G401.6 (cell line): ENCODE data around the gene ID2.

Experiments
- FAIRE-seq: peaks from 2 replicates; lab custom pipeline; 2012; peaks lifted over from hg19 to GRCh38; lab: Jason Lieb, UNC

Gene ID2

GRCh38 chr2:8648441-8649213 is 33.2 kb upstream of the ID2 start:
- no peak for FAIRE-seq

- peak; percentile 17 for FAIRE-seq
These were observed 32.1 kb upstream of the ID2 start for GRCh38 chr2:8649718-8650117.

DNA sequence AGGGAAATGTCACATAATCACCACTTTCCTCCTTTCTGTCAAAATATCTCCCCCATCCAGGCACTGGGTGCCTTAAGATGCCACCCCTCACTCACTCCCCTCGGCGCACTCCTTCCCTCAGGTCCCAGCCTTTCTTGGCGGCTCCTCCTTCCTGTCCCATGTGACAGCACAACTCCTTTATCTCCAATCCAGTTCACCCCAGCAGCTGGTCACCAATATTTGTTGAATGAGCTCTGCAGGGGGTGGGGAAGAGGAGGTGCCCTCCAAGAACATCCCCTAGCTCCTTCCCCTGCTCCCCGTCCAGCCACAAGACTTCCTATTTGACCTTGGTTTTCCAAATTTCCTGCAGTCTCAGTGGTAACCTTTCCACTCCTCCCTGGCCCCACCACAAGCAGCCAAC is 31.6 kb upstream of the ID2 start:
- no peak for FAIRE-seq

GRCh38 chr2:8652774-8653426 is 29.0 kb upstream of the ID2 start:
- no peak for FAIRE-seq

DNA sequence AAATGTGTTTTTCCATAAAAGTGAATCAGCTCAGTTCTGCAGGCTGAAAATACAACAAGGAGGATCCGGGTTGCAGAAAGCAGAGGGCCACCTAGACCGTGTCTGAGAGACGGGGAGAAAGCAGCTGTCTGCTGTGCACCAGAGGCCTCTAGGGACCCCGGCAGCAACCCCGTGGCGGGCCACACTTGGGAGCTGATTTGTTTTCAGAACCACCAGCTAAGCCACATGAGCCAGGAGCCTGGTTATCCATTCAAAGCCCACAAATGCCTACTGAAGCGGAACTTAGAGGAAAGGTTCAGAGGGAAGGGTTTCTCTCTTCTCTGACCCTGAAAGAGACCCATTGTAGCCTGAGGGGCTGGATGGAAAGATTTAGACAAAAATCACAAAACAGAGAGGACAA is 28.4 kb upstream of the ID2 start:
- FAIRE-seq, result no peak

- no peak for FAIRE-seq
These were observed 27.8 kb upstream of the ID2 start for GRCh38 chr2:8654041-8654440.

DNA sequence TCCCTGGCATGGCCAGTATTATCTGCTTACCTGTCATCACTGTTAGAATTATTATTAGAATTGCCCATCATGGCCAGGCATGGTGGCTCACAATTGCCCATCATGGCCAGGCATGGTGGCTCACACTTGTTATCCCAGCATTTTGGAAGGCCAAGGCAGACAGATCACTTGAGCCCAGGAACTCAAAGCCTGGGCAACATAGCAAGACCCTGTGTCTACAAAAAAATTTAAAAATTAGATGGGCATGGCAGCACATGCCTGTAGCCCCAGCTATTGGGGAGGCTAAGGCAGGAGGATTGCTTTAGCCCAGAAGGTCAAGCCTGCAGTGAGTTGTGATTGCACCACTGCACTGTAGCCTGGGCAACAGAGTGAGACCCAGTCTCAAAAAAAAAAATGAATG is 27.4 kb upstream of the ID2 start:
- FAIRE-seq, result no peak

DNA sequence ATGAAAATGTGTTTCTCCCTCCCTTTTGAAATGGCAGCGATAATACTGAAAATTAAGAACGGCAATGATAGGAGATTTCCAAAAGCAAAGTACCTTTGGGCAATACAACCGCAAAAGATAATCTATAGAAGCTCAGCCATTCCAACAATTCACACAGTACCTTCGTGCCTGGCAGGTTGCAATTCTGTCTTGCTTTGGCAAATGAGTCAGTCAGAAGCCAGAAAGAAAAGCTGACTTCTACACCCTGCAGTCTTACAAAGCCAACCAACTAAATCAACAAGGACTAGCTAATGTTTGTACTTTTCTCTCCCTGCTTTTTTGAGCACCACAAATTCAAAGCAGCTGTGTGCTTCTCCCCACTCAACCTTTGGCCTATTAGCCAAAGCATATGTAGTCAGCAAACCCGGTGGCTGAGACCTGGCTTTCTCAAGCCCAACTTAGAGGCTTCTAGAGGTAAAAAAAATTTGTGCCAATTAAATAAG is 25.7 kb upstream of the ID2 start:
- no peak for FAIRE-seq

DNA sequence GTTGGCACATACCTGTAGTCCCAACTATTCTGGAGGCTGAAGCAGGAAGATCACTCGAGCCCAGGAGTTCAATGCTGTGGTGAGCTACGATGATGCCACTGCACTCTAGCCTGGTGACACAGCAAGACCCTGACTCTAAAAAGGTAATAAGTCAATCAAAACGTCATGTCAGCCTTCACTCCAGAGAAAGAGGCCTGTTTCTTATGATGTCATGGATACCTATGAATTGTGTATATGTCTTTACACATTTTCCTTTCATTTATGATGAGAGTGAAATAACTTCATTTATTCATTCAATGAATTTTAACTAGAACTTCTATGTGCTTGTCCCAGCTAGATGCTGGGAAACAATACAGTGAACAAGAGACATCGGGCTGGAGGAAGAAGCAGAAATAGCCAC is 25.0 kb upstream of the ID2 start:
- no peak for FAIRE-seq

GRCh38 chr2:8657423-8658062 is 24.3 kb upstream of the ID2 start:
- no peak for FAIRE-seq

DNA sequence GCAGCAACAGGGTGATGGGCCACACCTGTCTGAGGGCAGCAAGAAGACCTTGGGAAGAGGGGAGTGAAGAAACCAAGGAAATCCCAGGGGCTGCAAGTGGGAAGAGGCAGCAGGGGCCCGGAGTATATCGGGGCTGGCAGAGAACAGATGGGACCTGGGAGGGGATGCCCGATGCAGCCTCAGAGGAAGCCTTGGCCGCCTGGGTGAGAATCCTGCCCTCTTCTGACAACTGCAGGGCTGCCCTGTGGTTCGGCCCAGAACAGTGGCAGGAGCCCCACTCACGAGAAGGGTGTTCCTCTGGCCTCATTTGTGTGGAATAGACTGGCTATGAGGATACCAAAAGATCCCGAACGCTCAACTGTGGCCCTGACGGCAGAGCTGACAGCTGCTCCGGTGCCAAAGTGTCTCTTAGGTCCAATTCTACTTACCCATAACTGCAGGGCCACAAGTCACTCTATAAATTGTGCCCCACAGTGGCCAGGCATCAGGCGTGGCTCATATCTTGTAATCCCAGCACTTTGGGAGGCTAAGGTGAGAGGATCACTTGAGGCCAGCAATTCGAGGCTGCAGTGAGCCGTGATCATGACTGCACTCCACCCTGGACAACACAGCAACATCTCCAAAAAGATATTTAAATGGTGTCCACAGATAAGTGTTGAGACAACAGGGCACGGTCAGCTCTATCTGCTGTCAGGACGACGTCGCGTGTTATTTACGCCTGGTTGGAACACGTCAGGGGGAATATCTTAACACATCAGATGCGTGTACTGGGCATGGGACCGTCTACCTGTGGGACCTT is 23.6 kb upstream of the ID2 start:
- FAIRE-seq, result no peak

DNA sequence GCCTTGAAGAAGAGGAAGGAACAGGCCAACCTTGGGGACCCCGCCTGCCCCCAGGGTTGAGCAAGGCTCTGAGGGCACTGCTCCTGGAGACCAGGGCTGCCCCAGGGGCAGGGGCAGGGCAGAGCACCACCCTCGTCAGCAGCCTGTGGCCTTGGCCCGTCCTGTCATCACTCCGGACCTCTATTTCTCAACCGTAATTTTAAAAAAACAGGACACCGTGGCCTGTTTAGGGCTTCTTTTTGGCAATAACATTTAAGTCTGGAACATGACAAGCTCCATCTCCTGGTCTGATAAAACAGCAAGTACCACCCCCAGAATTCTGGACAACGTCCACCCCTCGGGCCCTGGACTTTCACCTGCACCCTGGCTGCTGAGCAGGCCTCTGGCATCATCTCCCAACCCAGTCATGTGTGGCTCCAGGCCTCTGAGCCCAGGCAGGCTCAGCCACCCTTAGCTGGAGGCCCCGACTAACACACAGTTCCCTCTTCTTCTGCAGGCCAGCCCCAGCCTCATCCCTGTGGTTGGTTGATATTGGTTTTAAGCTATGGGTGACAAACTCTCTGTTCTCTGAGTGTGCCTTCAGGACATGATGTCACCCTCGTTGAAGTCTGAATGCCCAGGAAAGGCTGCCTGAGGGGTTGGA is 22.6 kb upstream of the ID2 start:
- no peak for FAIRE-seq

DNA sequence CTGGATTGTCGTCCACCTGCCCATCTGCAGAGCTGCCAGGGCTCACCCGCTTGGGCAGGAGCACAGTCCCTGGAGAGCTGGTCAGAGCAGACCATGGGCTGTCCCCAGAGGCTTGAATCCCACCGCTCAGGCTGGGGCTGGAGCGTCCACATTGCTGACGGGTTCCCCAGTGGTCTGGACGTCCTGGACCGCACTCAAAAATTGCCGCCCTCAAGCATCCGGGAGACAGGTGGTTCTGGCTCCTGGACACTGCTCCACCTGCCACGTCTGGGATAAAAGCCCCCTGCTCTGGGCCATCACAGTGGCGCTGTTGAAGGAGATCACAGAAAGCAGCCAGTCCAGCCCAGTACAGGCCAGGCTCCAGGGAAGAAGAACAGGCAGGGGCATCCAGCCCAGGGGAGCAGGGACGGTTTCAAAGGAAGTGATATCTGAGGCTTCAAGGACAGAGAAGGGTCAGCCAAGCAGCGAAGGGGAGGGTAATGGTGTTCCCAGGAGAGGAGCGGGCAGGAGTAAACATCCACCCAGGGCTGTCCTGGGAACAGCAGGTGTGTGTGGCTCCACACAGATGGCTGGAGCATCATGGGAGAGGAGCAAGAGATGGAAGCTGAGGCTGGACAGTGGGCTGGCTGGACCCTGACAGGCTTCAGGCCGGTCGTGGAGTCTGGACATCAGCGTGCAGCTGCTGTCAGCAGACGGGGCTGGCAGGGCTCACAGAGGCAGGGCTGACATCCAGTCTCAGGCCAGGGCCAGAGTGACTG is 21.9 kb upstream of the ID2 start:
- no peak for FAIRE-seq

- no peak for FAIRE-seq
These were observed 20.6 kb upstream of the ID2 start for GRCh38 chr2:8661235-8661634.

DNA sequence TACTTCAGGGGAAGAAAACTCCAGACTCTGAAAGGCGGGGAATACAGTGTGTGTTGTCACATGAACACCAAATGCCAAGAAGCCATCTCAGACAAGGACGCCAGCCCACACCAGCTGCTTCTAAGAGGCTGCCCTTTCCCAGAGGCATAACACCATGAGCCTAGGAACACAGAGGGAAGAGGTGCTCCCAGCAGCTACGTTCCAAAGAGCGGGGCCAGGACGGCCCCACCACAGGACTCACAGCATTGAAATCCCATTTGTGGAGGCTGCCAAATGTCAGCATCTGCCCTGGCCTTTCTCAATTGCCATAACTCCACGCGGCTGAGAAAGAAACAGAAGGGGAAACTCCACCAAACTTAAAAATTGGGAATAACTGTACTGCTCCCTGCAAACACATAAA is 20.1 kb upstream of the ID2 start:
- FAIRE-seq, result no peak

DNA sequence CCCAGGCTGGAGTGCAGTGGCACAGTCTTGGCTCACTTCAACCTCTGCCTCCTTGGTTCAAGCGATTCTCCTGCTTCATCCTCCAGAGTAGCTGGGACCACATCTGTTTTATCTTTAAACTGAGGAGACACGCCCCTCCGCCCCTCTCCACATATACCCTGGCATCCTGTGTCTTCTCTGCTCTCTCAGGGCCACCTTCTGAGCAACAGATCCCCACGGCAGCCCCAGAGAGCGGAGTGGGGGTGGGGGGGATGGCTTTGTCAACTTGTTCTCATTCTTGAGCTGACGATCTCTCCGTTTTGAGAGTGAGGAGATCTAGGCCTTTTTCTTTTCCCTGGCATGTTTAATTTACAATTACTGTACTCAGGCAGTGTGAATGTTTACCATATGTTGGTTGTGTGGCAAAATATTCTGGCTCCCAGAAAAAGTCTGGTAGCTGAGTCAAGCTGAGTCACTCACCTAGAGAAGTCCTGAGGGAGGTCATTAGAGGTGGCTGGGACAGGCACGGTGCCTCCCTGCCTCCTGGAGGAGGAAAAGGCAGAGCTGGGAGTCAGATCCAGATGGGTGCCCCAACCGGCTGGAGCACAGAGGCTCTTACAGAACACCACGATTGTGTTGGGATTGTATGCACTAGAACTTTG is 19.5 kb upstream of the ID2 start:
- FAIRE-seq, result no peak

DNA sequence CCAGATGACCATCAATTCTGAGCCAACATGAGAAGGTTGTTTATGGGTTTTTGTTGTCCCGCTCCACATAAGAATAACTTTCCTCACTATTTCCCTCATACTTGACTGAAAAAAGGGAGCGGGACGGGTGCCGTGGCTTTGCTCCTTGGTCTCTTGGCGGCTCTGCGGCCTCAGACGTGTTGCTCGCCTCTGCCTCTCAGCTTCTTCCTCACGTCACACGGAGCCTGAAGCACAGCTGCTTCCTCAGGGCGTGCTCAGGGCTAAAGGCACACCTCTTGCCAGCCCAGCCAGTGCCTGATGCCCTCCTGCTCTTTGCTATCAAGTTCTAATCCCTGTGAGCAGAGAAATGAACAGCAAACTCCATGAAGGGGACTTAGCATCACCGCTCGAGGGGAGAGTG is 17.9 kb upstream of the ID2 start:
- FAIRE-seq, result no peak

DNA sequence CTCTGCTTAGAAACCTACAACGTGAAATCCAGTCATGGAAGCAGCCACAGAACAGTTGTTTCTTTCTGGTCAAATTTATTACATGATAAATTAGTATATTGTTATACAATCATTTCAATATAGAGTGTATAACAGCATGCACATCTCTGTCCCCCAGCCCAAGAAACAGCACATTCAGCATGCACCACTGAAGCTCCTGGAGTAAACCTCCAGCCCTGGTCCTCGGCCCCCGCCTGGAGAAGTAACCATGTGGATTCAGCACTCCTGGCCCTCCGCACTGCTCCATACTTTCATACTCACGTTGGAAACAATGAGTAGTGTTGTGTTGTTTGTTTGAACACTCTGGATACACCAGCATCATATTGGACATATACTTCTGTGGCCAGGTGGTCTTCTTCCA is 15.3 kb upstream of the ID2 start:
- FAIRE-seq, result no peak

GRCh38 chr2:8667896-8668512 is 13.9 kb upstream of the ID2 start:
- no peak for FAIRE-seq

- FAIRE-seq, result no peak
These were observed 12.6 kb upstream of the ID2 start for GRCh38 chr2:8669157-8669817.
